Measurements from ENCODE around the gene PCSK5.
"Not testable (repeated sequence)": the region's sequence is repeated elsewhere in the genome, so short reads cannot be mapped to it uniquely, and the experiment has no call there.

PCSK5 gene

GRCh38 chr9:76302947-76303550 lies 412.6 kb downstream of the PCSK5 start:
- Histone ChIP-seq H3K36me3 (ENCODE audit: insufficient read depth, low read depth, low read length) (no peaks in the 10 kb centered on the region), H3K9me3 (ENCODE audit: insufficient read depth, low read depth, low read length) (no peaks in the 10 kb centered on the region), H3K4me1 (ENCODE audit: insufficient read depth, low read length) (peaks cover 8% of the 10 kb centered on the region), H3K27ac (ENCODE audit: low read length) (no peak overlapping the region), H3K4me3 (ENCODE audit: low read length) (no peak overlapping the region), H3K9ac (ENCODE audit: low read depth, low read length) (no peak overlapping the region), H3K27me3 (ENCODE audit: insufficient read depth, low read length) (no peaks in the 10 kb centered on the region)

DNA sequence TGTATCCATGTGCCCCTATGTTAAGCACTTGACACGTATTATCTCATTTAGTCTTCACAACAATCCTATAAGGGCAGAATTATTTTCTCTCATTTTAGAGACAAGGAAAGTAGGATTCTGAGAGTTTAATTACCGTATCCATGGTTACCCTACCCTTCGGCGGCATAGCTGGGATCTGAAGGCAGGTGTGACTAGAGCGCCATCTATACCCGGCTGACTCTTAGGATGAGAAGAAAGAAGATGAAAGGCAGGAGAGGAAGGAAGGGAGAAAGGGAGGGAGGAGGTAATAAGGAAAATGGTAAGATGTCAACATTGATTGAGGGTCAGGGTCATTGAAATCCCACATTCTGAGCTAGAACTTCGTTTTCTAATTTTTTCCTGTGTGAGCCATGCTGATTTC lies 416.6 kb downstream of the PCSK5 start:
- not testable (repeated sequence) for H3K9me3 ChIP-seq (ENCODE audit: insufficient read depth, low read depth, low read length); H3K36me3 ChIP-seq (ENCODE audit: insufficient read depth, low read depth, low read length); H3K9ac ChIP-seq (ENCODE audit: low read depth, low read length); H3K27me3 ChIP-seq (ENCODE audit: insufficient read depth, low read length); H3K4me3 ChIP-seq (ENCODE audit: low read length); H3K27ac ChIP-seq (ENCODE audit: low read length); H3K4me1 ChIP-seq (ENCODE audit: insufficient read depth, low read length)

GRCh38 chr9:76310577-76310976 lies 420.1 kb downstream of the PCSK5 start:
- no peak overlapping the region for H3K4me3 ChIP-seq (ENCODE audit: low read length)
- H3K9ac ChIP-seq (ENCODE audit: low read depth, low read length), result no peak overlapping the region
- H3K36me3 ChIP-seq (ENCODE audit: insufficient read depth, low read depth, low read length), result no peaks in the 10 kb centered on the region
- no peaks in the 10 kb centered on the region for H3K4me1 ChIP-seq (ENCODE audit: insufficient read depth, low read length)
- H3K9me3 ChIP-seq (ENCODE audit: insufficient read depth, low read depth, low read length), result no peaks in the 10 kb centered on the region
- H3K27ac ChIP-seq (ENCODE audit: low read length), result no peak overlapping the region
- no peaks in the 10 kb centered on the region for H3K27me3 ChIP-seq (ENCODE audit: insufficient read depth, low read length)

- Histone ChIP-seq H3K27ac (ENCODE audit: low read length) (no peak overlapping the region), H3K27me3 (ENCODE audit: insufficient read depth, low read length) (no peaks in the 10 kb centered on the region), H3K4me1 (ENCODE audit: insufficient read depth, low read length) (0 out of 2 replicates have a peak, but pooled peaks cover 1% of the 10 kb centered on the region), H3K4me3 (ENCODE audit: low read length) (no peak overlapping the region), H3K9ac (ENCODE audit: low read depth, low read length) (no peak overlapping the region), H3K9me3 (ENCODE audit: insufficient read depth, low read depth, low read length) (no peaks in the 10 kb centered on the region), H3K36me3 (ENCODE audit: insufficient read depth, low read depth, low read length) (no peaks in the 10 kb centered on the region)
Measured at GRCh38 chr9:76310991-76311390, 420.5 kb downstream of the PCSK5 start.

GRCh38 chr9:76311537-76311936 lies 421.1 kb downstream of the PCSK5 start:
- Histone ChIP-seq H3K4me3 (ENCODE audit: low read length) (no peak overlapping the region), H3K36me3 (ENCODE audit: insufficient read depth, low read depth, low read length) (no peaks in the 10 kb centered on the region), H3K4me1 (ENCODE audit: insufficient read depth, low read length) (0 out of 2 replicates have a peak, but pooled peaks cover 4% of the 10 kb centered on the region), H3K9me3 (ENCODE audit: insufficient read depth, low read depth, low read length) (no peaks in the 10 kb centered on the region), H3K27me3 (ENCODE audit: insufficient read depth, low read length) (no peaks in the 10 kb centered on the region), H3K27ac (ENCODE audit: low read length) (no peak overlapping the region), H3K9ac (ENCODE audit: low read depth, low read length) (no peak overlapping the region)

- H3K9me3 ChIP-seq (ENCODE audit: insufficient read depth, low read depth, low read length), result no peaks in the 10 kb centered on the region
- H3K4me3 ChIP-seq (ENCODE audit: low read length), result no peak overlapping the region
- no peak overlapping the region for H3K27ac ChIP-seq (ENCODE audit: low read length)
- no peak overlapping the region for H3K9ac ChIP-seq (ENCODE audit: low read depth, low read length)
- H3K36me3 ChIP-seq (ENCODE audit: insufficient read depth, low read depth, low read length), result no peaks in the 10 kb centered on the region
- H3K4me1 ChIP-seq (ENCODE audit: insufficient read depth, low read length), result 0 out of 2 replicates have a peak, but pooled peaks cover 4% of the 10 kb centered on the region
- H3K27me3 ChIP-seq (ENCODE audit: insufficient read depth, low read length), result no peaks in the 10 kb centered on the region
Measured at GRCh38 chr9:76313771-76314170, 423.3 kb downstream of the PCSK5 start.

DNA sequence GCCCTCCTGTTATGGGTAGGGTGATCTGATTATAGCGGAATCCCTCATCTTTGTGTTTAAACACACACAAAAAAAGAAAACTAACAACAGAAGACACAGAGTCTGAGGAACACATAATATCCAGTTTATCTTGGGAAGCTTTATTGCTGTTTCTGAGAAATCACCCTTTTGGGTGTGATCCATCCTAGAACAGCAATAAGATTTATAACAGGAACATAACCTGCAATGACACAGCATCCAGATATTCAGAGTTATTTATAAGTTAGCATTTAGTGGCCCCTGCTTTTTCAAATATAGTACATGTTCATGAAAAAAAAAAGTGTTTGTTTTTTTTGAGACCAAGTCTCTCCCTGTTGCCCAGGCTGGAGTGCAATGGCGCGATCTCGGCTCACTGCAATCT lies 423.8 kb downstream of the PCSK5 start:
- Histone ChIP-seq H3K9me3 (ENCODE audit: insufficient read depth, low read depth, low read length) (no peaks in the 10 kb centered on the region), H3K27ac (ENCODE audit: low read length) (no peak overlapping the region), H3K4me3 (ENCODE audit: low read length) (no peak overlapping the region), H3K4me1 (ENCODE audit: insufficient read depth, low read length) (0 out of 2 replicates have a peak, but pooled peaks cover 4% of the 10 kb centered on the region), H3K36me3 (ENCODE audit: insufficient read depth, low read depth, low read length) (no peaks in the 10 kb centered on the region), H3K27me3 (ENCODE audit: insufficient read depth, low read length) (no peaks in the 10 kb centered on the region), H3K9ac (ENCODE audit: low read depth, low read length) (no peak overlapping the region)

DNA sequence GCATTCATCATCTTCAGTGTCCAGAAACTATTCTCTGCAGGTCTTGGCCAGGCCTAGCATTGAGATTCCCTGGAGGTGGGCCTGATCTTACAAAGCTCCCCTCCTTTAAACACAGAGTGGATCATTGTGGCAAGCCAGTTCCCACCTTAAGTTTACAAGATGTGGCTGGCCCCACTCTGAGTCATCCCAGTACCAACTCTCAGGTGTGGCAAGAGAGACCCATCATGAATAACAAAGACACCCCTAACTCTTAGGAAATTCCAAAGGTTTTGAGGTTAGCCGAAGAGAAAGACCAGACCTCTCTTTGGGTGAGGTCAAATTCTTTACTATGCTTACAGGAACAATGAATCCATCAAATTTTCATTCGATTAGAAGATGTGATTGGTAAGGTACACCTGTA lies 425.6 kb downstream of the PCSK5 start:
- no peaks in the 10 kb centered on the region for H3K36me3 ChIP-seq (ENCODE audit: insufficient read depth, low read depth, low read length)
- no peaks in the 10 kb centered on the region for H3K9me3 ChIP-seq (ENCODE audit: insufficient read depth, low read depth, low read length)
- H3K27ac ChIP-seq (ENCODE audit: low read length), result no peak overlapping the region
- no peak overlapping the region for H3K4me3 ChIP-seq (ENCODE audit: low read length)
- 0 out of 2 replicates have a peak, but pooled peaks cover 4% of the 10 kb centered on the region for H3K4me1 ChIP-seq (ENCODE audit: insufficient read depth, low read length)
- no peak overlapping the region for H3K9ac ChIP-seq (ENCODE audit: low read depth, low read length)
- H3K27me3 ChIP-seq (ENCODE audit: insufficient read depth, low read length), result no peaks in the 10 kb centered on the region

- not testable (repeated sequence) for H3K9ac ChIP-seq (ENCODE audit: low read depth, low read length); H3K27me3 ChIP-seq (ENCODE audit: insufficient read depth, low read length); H3K27ac ChIP-seq (ENCODE audit: low read length); H3K9me3 ChIP-seq (ENCODE audit: insufficient read depth, low read depth, low read length); H3K4me3 ChIP-seq (ENCODE audit: low read length); H3K36me3 ChIP-seq (ENCODE audit: insufficient read depth, low read depth, low read length)
- peaks cover 10% of the 10 kb centered on the region for H3K4me1 ChIP-seq (ENCODE audit: insufficient read depth, low read length)
Measured at GRCh38 chr9:76319466-76319865, 429.0 kb downstream of the PCSK5 start.

DNA sequence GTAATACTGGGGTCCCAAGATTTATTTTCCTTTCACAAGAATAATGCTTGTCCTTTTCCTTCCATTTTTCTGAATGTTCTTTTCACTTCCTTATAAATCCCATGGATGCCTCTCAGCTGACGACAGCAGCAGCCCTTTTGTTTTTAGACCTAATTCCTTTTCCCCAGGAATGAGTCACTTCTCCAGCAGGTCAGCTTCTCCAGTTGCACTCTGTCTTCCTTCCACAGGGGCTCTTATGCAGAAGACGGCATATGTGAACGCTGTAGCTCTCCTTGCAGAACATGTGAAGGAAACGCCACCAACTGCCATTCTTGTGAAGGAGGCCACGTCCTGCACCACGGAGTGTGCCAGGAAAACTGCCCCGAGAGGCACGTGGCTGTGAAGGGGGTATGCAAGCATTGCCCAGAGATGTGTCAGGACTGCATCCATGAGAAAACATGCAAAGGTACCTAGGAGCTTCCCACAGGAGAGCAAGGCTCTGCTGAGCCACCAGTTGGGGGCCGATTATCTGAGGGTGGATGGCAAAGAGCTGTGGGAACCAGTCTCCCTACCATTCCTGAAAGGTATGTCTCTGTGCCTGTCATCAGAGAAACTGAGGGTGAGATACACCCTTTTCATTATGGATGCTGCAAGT lies 430.8 kb downstream of the PCSK5 start:
- Histone ChIP-seq H3K9ac (ENCODE audit: low read depth, low read length) (no peak overlapping the region), H3K27me3 (ENCODE audit: insufficient read depth, low read length) (no peaks in the 10 kb centered on the region), H3K36me3 (ENCODE audit: insufficient read depth, low read depth, low read length) (no peaks in the 10 kb centered on the region), H3K4me3 (ENCODE audit: low read length) (no peak overlapping the region), H3K9me3 (ENCODE audit: insufficient read depth, low read depth, low read length) (no peaks in the 10 kb centered on the region), H3K4me1 (ENCODE audit: insufficient read depth, low read length) (peaks cover 6% of the 10 kb centered on the region), H3K27ac (ENCODE audit: low read length) (no peak overlapping the region)

DNA sequence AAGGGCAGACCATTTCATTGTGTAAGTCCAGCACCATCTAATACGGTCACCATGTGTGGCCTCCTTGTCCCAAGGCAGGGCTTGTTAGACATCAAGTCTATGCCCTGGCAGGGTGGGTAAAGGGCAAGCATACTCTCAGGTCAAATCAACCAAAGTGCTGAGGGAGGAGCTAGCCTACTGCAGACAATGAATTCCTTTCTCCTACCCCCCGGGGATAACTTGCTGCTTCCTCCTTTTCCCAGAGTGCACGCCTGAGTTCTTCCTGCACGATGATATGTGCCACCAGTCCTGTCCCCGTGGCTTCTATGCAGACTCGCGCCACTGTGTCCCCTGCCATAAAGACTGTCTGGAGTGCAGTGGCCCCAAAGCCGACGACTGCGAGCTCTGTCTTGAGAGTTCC lies 432.3 kb downstream of the PCSK5 start:
- Histone ChIP-seq H3K9me3 (ENCODE audit: insufficient read depth, low read depth, low read length) (no peaks in the 10 kb centered on the region), H3K4me1 (ENCODE audit: insufficient read depth, low read length) (peaks cover 6% of the 10 kb centered on the region), H3K9ac (ENCODE audit: low read depth, low read length) (no peak overlapping the region), H3K27ac (ENCODE audit: low read length) (no peak overlapping the region), H3K4me3 (ENCODE audit: low read length) (no peak overlapping the region), H3K36me3 (ENCODE audit: insufficient read depth, low read depth, low read length) (no peaks in the 10 kb centered on the region), H3K27me3 (ENCODE audit: insufficient read depth, low read length) (no peaks in the 10 kb centered on the region)

DNA sequence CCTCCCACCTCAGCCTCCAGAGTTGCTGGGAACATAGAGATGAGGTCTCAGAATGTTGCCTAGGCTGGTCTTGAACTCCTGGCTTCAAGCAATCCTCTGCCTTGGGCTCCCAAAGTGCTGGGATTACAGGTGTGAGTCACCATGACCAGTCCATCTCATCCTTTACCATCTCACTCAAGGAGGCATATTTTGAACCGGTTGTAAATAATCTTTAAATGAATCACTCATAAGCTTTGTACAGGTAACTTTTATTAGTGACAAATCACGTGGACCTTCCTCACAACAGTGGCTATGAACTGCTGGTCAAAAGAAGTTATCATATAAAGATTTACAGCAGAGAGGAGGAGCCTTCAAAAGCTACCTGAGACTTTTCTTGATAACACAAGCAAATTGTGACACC lies 433.0 kb downstream of the PCSK5 start:
- H3K27ac ChIP-seq (ENCODE audit: low read length), result no peak overlapping the region
- peaks cover 6% of the 10 kb centered on the region for H3K4me1 ChIP-seq (ENCODE audit: insufficient read depth, low read length)
- H3K9ac ChIP-seq (ENCODE audit: low read depth, low read length), result no peak overlapping the region
- H3K9me3 ChIP-seq (ENCODE audit: insufficient read depth, low read depth, low read length), result no peaks in the 10 kb centered on the region
- H3K27me3 ChIP-seq (ENCODE audit: insufficient read depth, low read length), result no peaks in the 10 kb centered on the region
- no peak overlapping the region for H3K4me3 ChIP-seq (ENCODE audit: low read length)
- no peaks in the 10 kb centered on the region for H3K36me3 ChIP-seq (ENCODE audit: insufficient read depth, low read depth, low read length)
